GM08714 (cell line): ENCODE measurements around the gene HOXA9.

ENCODE experiments used
- H3K4me3 ChIP-seq: fragments of 200-500 bp; sonication (Bioruptor generic); 2 replicates; pipeline ENCODE4 v1.5.1; 2014; ENCODE audit warnings: mild to moderate bottlenecking, low read length, inconsistent platforms
- ZNF274 ChIP-seq: IDR thresholded peaks from 2 replicates; pipeline ENCODE4 v1.6.1; 2012; ENCODE audit warnings: mild to moderate bottlenecking, low read depth, low read length

Gene HOXA9

GRCh38 chr7:27146491-27147198, 18.7 kb downstream of the HOXA9 start:
- no peak overlapping the region for H3K4me3 ChIP-seq
- TF ChIP-seq ZNF274 = no peak

GRCh38 chr7:27145914-27146412, 19.4 kb downstream of the HOXA9 start:
- TF ChIP-seq ZNF274 = no peak
- H3K4me3 ChIP-seq = no peak overlapping the region

- no peak overlapping the region; the same call in 1 of the 2 replicates for H3K4me3 ChIP-seq
- TF ChIP-seq ZNF274 = no peak
These were observed 20.0 kb downstream of the HOXA9 start for GRCh38 chr7:27145165-27145913.

DNA sequence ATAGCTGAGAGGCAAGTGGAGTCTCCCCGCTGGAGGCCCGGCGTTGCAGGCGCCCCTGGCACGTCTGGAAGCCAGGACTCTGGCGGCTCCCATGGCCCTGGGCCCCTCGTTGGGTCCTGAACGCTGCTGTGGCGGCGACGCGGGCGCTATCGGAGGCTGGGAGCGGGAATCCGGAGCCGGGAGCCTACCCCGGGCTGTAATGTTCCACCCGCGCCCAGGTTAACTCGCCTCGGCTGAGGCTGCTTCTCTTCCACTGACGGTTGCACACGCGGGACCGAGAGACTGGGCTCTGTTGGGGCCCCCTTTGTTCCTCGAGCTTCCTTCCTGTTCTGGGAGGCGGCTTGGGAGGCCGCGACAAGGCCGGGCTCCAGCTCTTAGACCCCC, 20.6 kb downstream of the HOXA9 start:
- H3K4me3 ChIP-seq = no peak overlapping the region; the same call in 1 of the 2 replicates
- no peak for TF ChIP-seq ZNF274

DNA sequence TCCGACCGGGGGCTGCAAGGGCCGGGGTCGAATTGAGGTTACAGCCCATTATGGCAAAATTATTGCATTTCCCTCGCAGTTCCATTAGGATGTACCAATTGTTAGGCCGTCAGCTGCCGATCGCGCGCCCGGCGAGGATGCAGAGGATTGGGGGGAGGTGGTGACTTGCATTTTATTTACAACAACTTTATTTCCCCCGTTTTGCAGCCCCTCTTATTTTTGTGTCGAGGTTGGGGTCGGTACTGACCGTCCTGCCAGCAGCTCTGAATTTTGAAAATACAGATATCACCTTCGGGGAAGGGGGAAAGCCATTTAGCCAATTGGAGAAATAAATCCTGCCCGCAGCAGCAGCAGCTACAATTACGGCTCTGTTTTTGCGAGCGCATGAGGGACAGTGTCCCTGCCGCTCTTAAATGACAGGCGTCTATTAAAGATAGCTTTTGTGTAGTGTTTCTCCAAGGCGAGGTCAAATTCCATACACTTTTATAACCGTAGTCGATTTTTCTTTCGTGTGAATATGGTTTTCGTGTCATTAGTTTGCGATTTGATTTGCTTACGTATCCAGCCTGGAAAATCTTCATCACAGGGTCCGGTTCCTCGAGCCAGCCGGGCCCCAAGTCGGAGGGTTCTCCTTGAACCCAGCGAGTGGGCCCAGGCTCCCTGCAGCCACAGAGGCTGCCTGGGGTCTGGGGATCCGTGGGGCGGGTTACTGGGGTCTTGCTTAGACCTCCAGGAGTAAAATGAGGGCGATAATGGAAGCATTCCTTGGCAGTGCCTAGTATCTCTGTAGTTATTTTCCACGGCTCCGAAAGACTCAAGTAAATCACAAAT, 21.2 kb downstream of the HOXA9 start:
- peak overlapping the region; percentile 59; the same call in 1 of the 2 replicates for H3K4me3 ChIP-seq

GRCh38 chr7:27143023-27143949, 22.1 kb downstream of the HOXA9 start, which contains the start of gene HOXA5:
Gene HOXA5 (minus strand): TSS chr7:27143681. CDS start chr7:27143607, 74 bp downstream.
- peak within 1 kb of the TSS; percentile 59 for H3K4me3 ChIP-seq

More for the DNA sequence above, 21.2 kb downstream of the HOXA9 start:
- TF ChIP-seq ZNF274 = no peak

DNA sequence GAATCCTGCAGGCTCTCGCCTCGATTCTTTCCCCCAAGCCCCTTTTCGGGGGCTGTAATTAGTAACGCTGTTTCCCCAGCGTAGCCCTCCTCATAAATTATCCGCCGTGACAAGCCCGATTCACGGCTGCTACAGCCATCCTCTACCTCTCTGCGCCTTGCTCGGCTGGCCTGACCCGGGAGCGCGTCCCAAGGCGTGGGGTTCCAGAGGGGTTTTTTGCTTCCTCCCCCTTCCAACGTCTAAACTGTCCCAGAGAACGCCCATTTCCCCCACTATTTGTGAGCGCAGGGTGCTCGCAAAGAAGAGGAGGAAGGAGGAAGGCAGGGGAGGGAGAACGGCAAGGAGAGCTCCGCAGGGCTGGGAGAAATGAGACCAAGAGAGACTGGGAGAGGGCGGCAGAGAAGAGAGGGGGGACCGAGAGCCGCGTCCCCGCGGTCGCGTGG, 22.7 kb downstream of the HOXA9 start:
- peak overlapping the region; percentile 59 for H3K4me3 ChIP-seq
- TF ChIP-seq ZNF274 = no peak

More at GRCh38 chr7:27143023-27143949, 22.1 kb downstream of the HOXA9 start, which contains the start of gene HOXA5:
- TF ChIP-seq ZNF274 = no peak

DNA sequence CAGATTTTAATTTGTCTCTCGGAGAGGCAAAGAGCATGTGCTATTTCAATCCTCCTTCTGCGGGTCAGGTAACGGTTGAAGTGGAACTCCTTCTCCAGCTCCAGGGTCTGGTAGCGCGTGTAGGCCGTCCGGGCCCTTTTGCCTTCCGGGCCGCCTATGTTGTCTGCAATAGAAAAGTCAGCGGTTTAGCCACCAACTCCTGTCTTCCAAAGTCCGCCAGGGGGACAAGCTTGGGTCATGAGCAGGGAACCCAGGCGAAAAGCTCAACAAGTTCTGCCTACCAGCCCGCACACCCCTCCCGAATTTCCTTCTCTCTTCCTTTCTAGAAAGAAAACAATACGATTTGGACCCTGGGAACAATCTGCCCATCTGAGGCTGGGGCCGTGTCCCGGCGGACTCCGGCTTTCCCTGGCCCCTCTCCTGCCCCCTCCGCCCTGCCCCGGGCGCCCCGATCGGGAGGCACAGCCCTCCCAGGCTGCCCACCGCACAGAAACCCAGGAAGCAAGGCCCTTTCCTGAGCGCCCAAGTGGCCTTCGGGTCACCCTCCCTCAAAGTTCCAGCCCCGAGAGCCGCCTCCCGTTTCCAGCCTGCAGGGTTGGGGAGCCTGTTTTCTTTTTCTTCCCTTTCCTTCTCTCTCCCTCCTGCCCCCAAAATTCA, 23.3 kb downstream of the HOXA9 start:
- H3K4me3 ChIP-seq = peak overlapping the region; percentile 59
- no peak for TF ChIP-seq ZNF274

DNA sequence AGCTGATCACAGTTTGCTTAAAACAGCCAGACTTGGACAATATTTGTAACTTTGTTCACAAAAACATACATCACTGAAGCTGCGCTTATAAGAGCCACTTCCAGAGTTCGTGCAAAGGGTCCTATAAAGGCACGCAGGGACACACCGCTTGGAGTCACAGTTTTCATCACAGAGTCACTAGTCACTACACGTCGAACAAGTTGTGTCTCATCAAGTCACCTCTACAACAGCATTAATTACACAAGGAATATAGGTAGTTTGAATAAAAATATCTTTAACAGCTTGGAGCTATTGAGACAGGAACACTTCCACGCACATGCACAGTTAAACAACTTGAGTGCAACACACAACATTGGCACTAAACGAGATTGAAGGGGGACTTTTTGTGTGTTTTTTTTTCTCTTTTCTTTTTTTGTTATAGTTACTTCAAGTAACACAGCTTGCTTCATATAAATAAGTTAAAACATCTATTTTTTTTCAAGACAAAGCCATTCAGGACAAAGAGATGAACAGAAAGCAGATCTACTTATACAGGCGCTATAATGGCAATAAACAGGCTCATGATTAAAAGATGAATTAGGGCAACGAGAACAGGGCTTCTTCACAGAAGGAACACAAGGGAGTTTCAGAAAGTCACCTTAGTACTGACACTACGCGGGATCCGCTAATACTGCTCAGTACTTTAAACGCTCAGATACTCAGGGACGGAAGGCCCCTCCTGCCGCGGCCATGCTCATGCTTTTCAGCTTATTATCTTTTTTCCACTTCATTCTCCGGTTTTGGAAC, 24.0 kb downstream of the HOXA9 start:
- H3K4me3 ChIP-seq = no peak overlapping the region
- TF ChIP-seq ZNF274 = no peak

- no peak for TF ChIP-seq ZNF274
- no peak overlapping the region for H3K4me3 ChIP-seq
These were observed 25.0 kb downstream of the HOXA9 start for GRCh38 chr7:27140126-27140857.
